Activated CD4-positive, alpha-beta T cell treated with anti-CD3 and anti-CD28 coated beads, Interleukin-2, amount 10 ng/mL, durations not matched to agents 24 days and 14 days (primary cell): Measurements from ENCODE around the gene OR2H2. TPM values are rescaled to one million over a fixed set of nuclear protein-coding genes. Genes with fewer than 3 reads are reported as not detected.

Experiments used
- DNase-seq: peaks from one replicate; pipeline ENCODE4 v3.0.0; 2022
- H3K27ac Mint-ChIP-seq: one replicate; pipeline ENCODE4 v1.8.0; 2022; ENCODE audit warnings: mild to moderate bottlenecking, mixed read lengths
- H3K27me3 Mint-ChIP-seq: one replicate; pipeline ENCODE4 v1.8.0; 2022; ENCODE audit warnings: mixed read lengths
- H3K36me3 Mint-ChIP-seq: one replicate; pipeline ENCODE4 v1.8.0; 2022; ENCODE audit warnings: low read depth, mild to moderate bottlenecking, mixed read lengths
- H3K4me1 Mint-ChIP-seq: one replicate; pipeline ENCODE4 v1.8.0; 2021; ENCODE audit warnings: mixed read lengths
- H3K4me3 Mint-ChIP-seq: one replicate; pipeline ENCODE4 v1.8.0; 2022; ENCODE audit warnings: mild to moderate bottlenecking, moderate library complexity, mixed read lengths
- H3K9me3 Mint-ChIP-seq: one replicate; pipeline ENCODE4 v1.8.0; 2021; ENCODE audit warnings: mixed read lengths
- intact Hi-C: fragments of 100-400 bp; cut with micrococcal nuclease; formaldehyde crosslinking; loops from one replicate; pipeline ENCODE4 v1.15.1; 2023
- total RNA-seq: library from RNA; stranded (reverse); gene quantifications from 2 replicates; pipeline ENCODE4 v1.2.3, GENCODE V29; 2022

OR2H2 gene
- total RNA-seq, 1 donor from 2014 or later = not detected

DNA sequence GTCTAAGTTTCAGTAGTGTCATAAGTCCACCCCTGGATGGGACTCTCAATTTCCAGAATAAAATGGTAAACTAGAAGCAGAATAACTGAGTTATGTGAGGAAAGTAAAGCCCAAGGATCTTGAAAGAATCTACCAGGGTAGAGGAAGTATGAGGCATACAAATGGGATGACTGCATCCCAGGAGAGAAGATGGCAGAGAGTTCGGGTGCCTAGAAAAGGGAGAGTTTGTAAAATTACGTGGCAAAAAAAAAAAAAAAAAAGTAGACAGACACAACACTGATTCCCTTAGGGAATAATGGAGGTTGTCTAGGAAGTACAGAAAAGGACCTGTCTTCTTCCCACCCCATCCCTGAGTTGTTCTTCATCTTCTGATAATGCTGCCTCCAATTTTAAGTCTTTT, 44.6 kb downstream of the OR2H2 start:
- peaks cover 56% of the 10 kb centered on the region for H3K27me3 Mint-ChIP-seq
- intact Hi-C loops = no loop called here
- no peaks in the 10 kb centered on the region for H3K9me3 Mint-ChIP-seq
- H3K4me3 Mint-ChIP-seq = peak overlapping the region; percentile 96
- peaks cover 46% of the 10 kb centered on the region for H3K4me1 Mint-ChIP-seq
- no peak overlapping the region for H3K27ac Mint-ChIP-seq
- DNase-seq = no peak
- H3K36me3 Mint-ChIP-seq = peaks cover 8% of the 10 kb centered on the region

DNA sequence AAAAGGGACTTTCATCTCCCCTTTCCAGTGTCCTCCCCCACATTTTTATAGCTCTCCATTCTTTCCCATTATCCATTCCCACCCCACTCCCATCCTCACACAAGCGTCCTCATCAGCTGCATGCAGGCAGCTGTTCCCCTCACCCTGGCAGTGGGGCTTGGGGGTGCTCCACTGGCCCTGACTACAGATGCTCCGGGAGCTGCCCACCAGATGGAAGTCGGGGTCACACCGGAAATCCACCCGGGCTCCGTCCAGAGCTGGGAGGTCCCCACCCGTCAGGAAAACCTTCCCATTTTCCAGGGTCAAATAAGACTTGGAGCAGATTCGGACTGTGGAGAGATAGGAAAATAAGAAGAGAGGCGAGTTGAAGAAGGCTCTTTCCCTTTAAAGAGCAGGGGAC, 45.4 kb downstream of the OR2H2 start:
- H3K27ac Mint-ChIP-seq = no peak overlapping the region
- peak overlapping the region; percentile 94 for H3K4me3 Mint-ChIP-seq
- H3K9me3 Mint-ChIP-seq = no peaks in the 10 kb centered on the region
- intact Hi-C loops = no loop called here
- H3K27me3 Mint-ChIP-seq = peaks cover 52% of the 10 kb centered on the region
- DNase-seq = no peak
- peaks cover 8% of the 10 kb centered on the region for H3K36me3 Mint-ChIP-seq
- H3K4me1 Mint-ChIP-seq = peaks cover 46% of the 10 kb centered on the region

DNA sequence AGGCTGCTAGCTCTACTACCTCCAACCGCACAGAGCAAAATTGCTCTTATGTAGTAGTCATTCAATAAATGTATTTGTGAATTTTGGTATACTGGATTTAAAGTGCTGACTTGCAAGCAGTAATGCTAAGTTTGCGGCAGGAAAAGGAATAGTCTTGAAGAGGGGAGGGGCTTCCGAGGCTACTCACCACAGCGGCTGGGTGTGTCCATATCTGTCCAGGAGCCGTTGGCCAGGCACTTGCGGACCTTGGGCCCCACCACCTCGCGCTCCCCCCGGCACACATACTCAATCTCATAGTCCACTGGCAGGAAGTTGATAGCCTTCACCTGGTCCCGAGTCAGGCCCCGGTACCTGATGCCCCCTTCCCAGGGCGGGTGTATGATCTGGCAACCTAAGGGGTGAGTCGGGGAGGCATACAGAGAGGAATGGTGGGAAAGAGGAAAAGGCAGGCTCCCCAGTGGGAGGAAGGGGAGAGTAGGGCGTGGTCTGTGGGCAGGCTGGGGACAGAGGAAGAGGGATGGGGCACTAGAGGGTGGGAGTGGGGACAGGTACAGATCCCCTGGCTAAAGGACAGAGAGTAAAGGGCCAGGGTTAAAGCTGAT, 46.4 kb downstream of the OR2H2 start:
- Mint-ChIP-seq H3K4me1 (peaks cover 46% of the 10 kb centered on the region), H3K36me3 (peaks cover 8% of the 10 kb centered on the region), H3K27me3 (peaks cover 46% of the 10 kb centered on the region), H3K4me3 (peak overlapping the region; percentile 94), H3K9me3 (no peaks in the 10 kb centered on the region), H3K27ac (peak overlapping the region; percentile 10)
- no peak for DNase-seq
- intact Hi-C loops = no loop called here

DNA sequence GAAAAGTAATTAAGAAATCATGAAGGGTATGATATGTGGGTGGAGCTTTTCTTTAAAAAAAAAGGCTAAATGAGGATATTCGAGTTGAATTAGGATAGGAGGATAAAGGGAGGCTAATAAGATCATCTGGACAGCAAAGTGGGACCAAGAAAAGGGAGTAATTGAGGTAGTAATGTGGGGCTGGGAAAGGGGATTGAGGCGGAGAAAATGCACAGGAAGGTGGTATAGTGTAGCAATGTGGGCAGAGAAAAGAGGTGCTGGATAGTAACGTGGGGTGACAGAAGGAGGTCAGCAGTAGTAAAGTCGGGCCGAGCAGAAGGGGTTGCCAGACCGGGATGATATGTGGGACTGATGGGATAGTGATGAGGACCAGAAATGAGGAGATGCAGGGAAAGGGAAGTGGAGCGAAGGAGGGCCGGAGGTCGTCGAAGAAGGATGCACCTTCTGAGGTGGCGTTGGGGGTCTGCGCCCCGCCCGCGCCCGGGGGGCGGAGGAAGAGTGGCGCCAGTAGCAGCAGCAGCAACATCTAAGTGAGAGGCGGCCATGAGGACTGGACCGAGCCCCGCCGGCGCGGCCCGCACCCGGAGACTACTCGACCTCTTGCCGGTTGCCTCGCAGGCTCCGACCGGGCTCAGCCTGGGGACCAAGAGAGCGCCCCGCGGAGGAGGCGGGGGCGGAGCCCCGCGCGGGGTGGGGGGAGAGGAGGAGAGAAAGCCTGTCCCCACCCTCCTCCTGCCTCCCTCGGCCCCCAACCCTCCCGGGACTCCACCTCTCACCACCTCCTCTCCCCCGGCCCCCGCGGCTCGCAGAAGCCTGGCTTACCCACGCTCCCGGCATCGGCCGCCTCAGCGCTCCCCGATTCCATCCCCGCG, 47.2 kb downstream of the OR2H2 start:
- H3K4me1 Mint-ChIP-seq = peaks cover 43% of the 10 kb centered on the region
- peaks cover 8% of the 10 kb centered on the region for H3K36me3 Mint-ChIP-seq
- peak overlapping the region; percentile 68 for H3K27ac Mint-ChIP-seq
- H3K9me3 Mint-ChIP-seq = no peaks in the 10 kb centered on the region
- intact Hi-C loops = no loop called here
- peak; percentile 89 for DNase-seq
- peak overlapping the region; percentile 94 for H3K4me3 Mint-ChIP-seq
- peaks cover 38% of the 10 kb centered on the region for H3K27me3 Mint-ChIP-seq

DNA sequence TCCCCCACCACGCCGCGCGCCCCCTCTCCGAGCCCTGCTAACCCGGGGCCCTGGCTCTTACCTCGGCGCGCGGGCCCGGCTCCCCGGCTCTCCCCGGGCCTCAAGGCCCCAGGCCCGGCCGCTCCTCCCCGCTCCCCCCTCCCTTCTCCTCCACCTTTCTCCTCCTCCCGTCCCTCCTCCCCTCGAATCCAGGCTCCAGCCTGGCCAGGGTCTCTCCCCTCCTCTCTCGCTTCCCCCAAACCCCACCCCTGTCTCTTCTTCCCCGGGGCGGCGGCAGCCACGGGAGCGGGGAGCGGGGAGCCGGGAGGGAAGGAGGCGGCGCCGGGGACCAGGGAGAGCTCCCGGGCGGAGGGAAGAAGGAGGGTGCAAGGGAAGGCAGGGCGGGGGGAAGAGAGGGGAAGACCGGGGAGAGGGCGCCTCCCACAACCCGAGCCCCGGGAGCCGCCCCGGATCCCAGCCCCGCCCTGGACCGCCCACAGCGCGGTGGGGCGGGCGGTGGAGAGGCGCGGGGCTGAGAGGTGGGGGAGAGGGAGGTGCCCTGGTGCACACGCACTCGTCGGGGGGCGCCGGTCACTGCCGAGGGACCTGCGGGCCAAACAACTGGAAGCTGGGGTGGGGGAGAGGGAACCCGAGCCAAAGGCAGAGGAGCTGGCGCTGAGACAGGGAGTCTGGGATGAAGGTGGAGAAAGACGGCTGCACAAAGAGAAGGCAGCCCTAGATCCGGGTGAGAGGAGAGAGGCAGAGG, 48.0 kb downstream of the OR2H2 start, which contains the start of gene GABBR1:
GABBR1 (minus strand) TSS at position 395 of the 745 bp plus-strand sequence. CDS start 798 bp downstream, outside the sequence.
- Mint-ChIP-seq H3K9me3 (no peaks in the 10 kb centered on the region), H3K36me3 (peaks cover 8% of the 10 kb centered on the region), H3K4me3 (peak within 1 kb of the TSS; percentile 94), H3K27me3 (peaks cover 41% of the 10 kb centered on the region), H3K4me1 (peaks cover 45% of the 10 kb centered on the region), H3K27ac (peak within 1 kb of the TSS; percentile 68)
- intact Hi-C loops = loop anchor here (1.0 kb wide), 1 partner anchor 17 kb away; no protein-coding TSS in a partner anchor
- peak; percentile 95 for DNase-seq

DNA sequence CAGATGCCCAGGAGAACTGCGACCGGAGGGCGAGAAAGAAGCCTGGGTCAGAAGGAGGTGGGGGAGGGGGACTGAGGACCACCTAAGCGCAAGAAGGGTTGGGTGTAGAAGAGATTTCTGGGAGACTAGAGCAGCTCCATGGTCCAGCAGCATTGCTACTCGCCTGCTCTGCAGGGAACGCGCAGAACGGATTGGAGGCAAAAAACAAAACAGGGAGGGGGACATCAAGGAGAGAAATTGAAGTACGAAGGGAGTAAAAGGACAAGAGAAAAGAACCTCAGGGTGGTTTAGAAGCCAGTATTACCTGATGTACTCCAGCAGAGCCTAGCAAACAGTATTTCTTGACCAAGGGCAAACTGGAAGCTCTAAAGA, 48.6 kb downstream of the OR2H2 start:
- intact Hi-C loops = loop anchor here (1.0 kb wide), 1 partner anchor 17 kb away; no protein-coding TSS in a partner anchor
- peak overlapping the region; percentile 94 for H3K4me3 Mint-ChIP-seq
- peaks cover 38% of the 10 kb centered on the region for H3K27me3 Mint-ChIP-seq
- peaks cover 8% of the 10 kb centered on the region for H3K36me3 Mint-ChIP-seq
- H3K27ac Mint-ChIP-seq = peak overlapping the region; percentile 37
- H3K4me1 Mint-ChIP-seq = peaks cover 41% of the 10 kb centered on the region
- H3K9me3 Mint-ChIP-seq = no peaks in the 10 kb centered on the region
- no peak for DNase-seq

DNA sequence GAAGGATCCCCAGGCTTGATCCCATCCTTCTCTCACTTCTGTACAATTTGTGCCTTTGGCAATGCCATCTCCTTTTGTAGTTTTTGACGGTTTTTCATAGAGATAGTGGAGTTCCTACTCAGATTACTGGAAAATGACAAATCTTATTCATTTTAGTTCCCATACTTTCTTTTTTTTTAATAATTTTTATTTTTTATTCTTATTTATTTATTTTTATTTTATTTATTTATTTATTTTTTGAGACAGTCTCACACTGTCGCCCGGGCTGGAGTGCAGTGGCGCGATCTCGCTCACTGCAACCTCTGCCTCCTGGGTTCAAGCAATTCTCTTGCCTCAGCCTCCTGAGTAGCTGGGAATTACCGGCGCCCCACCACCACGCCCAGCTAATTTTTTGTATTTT, 52.3 kb downstream of the OR2H2 start:
- intact Hi-C loops = no loop called here
- H3K4me3 Mint-ChIP-seq = no peak overlapping the region
- no peaks in the 10 kb centered on the region for H3K36me3 Mint-ChIP-seq
- peaks cover 12% of the 10 kb centered on the region for H3K27me3 Mint-ChIP-seq
- no peak for DNase-seq
- no peak overlapping the region for H3K27ac Mint-ChIP-seq
- H3K9me3 Mint-ChIP-seq = no peaks in the 10 kb centered on the region
- peaks cover 23% of the 10 kb centered on the region for H3K4me1 Mint-ChIP-seq

Other genes starting within 250 kb of the OR2H2 start
- gene OR5V1, start 216.3 kb upstream of the OR2H2 start, total RNA-seq = not detected in 2 replicates
- gene OR12D3, start 209.8 kb upstream of the OR2H2 start, total RNA-seq = not detected in 2 replicates
- gene OR12D2, start 189.5 kb upstream of the OR2H2 start, total RNA-seq = not detected in 2 replicates
- not detected in 2 replicates for gene OR12D1, start 170.2 kb upstream of the OR2H2 start, total RNA-seq
- not detected in 2 replicates for gene OR10C1, start 145.8 kb upstream of the OR2H2 start, total RNA-seq
- not detected in 2 replicates for gene OR11A1, start 128.1 kb upstream of the OR2H2 start, total RNA-seq
- gene OR2H1, start 128.0 kb upstream of the OR2H2 start, total RNA-seq = not detected in 2 replicates
- not detected in 2 replicates for gene MAS1L, start 97.2 kb upstream of the OR2H2 start, total RNA-seq
- 0.49 and 0.62 TPM in 2 replicates for gene UBD, start 25.4 kb upstream of the OR2H2 start, total RNA-seq
- 20.4 and 24.0 TPM in 2 replicates for gene GABBR1, start 48.1 kb downstream of the OR2H2 start, total RNA-seq
- not detected in 2 replicates for gene MOG, start 72.0 kb downstream of the OR2H2 start, total RNA-seq
- gene ZFP57, start 96.0 kb downstream of the OR2H2 start, total RNA-seq = 2.0 and 2.7 TPM in 2 replicates
- gene HLA-F, start 138.3 kb downstream of the OR2H2 start, total RNA-seq = 254 and 270 TPM in 2 replicates
- gene HLA-G, start 242.7 kb downstream of the OR2H2 start, total RNA-seq = 0.85 and 1.2 TPM in 2 replicates